HG02642 (cell line): ENCODE results near the gene PDIK1L.
"Not testable (repeated sequence)": the region's sequence is repeated elsewhere in the genome, so short reads cannot be mapped to it uniquely, and the experiment has no call there.

Experiments used
- ATAC-seq: cut with Tn5 transposase; IDR thresholded peaks from one replicate; pipeline ENCODE4 v1.9.1; 2021; ENCODE audit warnings: mild to moderate bottlenecking; ENCODE audit not compliant: unreplicated experiment, poor library complexity

PDIK1L gene

GRCh38 chr1:26084844-26085243 is 26.8 kb upstream of the PDIK1L start:
- no peak for ATAC-seq

GRCh38 chr1:26089125-26089524 is 22.5 kb upstream of the PDIK1L start:
- no peak for ATAC-seq

- ATAC-seq, result no peak
Measured at GRCh38 chr1:26090893-26091292, 20.7 kb upstream of the PDIK1L start.

DNA sequence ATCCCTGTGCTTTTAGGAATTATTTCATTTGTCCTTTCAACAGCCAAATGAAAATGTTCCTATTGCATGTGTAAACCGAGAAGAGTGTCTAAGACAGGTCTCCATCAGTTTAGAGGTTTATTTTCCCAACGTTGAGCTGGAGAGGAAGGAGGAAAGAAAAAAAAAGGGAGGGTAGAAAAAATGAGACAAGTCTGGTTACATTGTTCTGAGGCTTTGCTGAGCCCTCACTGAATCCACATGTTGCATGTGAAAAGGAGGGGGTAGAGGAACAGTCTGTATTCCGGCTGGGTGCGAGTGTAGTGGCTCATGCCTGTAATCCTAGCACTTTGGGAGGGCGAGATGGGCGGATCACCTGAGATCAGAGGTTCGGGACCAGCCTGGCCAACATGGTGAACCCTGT is 19.2 kb upstream of the PDIK1L start:
- no peak for ATAC-seq

GRCh38 chr1:26093569-26093968 is 18.1 kb upstream of the PDIK1L start:
- not testable (repeated sequence) for ATAC-seq

DNA sequence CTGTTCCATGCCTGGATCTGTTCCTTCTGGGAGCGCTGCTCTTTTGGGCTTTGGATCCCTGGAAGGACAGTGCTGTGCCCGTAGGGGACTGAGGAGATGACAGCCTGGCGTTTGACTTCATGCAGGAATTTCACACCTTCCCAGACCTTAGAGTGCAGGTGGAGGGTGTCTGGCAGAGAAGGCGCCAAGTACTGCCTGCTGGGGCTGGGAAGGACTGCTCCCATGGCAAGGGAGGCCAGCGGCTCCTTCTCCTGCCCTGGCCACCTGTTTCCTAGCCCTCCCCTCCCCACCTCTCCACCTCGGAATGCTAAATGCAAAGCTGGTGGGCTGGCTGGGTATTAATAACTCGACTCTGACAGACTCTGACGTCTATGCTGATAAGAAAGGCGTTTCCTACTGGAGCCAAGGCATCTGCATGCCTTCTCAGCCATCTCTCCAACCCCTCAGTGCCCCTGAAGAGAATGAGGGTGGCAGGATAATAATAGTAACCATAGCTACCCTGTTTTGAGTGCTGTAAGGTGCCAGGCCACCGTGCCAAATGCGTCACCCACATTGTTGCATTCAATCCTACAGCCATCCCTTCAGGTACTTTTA is 17.5 kb upstream of the PDIK1L start:
- no peak for ATAC-seq

DNA sequence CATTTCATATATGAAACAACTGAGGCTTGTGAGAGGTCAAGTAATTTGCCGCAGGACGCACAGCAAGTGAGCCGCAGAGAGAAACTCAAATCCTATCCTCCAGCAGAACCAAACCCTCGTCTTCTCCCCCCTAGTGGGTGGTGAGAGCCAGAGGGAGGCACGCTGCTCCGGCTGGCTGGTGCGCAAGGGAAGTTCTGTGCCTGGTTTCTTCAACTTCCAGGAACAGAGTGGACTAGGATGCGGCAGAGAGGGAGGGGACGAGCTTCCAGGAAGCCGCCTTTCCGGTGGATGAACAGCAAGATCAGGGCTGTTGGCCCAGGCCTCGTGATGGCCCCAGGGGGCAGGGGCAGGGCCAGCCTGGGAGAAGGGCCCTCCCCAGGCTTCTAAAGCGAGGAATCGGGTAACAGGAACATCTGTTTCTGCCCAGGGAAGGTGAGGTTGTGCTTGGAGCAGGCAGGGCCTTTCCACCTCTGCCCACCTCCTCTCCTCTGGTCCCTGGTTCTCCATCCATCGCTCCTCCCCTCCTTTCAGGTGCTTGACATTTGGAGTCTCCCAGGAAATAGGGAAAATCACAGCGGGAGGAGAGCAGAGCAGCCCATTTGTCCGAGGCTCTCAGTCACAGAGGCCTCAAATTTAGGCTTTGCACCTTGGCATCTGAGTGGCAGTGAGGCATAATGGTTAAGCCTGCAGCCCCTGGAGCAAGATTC is 16.8 kb upstream of the PDIK1L start:
- no peak for ATAC-seq

- no peak for ATAC-seq
Measured at GRCh38 chr1:26096471-26096870, 15.2 kb upstream of the PDIK1L start.

DNA sequence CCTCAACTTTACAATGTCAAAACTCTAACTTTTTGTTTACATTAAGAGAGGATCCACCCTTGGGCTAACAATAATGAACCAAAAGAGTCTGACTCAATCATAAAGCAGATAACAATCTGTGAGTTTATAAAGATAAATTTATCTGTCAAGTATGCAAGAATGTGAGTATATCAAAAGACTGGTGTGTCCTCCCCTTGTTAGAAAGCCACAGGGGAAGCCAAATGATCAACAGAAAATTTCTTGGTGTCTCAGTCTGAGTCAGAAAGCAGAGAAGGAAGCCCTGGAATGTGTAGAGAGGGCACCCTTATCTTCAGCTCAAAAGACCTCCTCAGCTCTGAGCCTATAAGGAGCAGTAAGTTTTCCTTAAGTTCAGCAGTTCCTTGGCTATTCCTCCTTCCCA is 13.9 kb upstream of the PDIK1L start:
- ATAC-seq, result no peak

DNA sequence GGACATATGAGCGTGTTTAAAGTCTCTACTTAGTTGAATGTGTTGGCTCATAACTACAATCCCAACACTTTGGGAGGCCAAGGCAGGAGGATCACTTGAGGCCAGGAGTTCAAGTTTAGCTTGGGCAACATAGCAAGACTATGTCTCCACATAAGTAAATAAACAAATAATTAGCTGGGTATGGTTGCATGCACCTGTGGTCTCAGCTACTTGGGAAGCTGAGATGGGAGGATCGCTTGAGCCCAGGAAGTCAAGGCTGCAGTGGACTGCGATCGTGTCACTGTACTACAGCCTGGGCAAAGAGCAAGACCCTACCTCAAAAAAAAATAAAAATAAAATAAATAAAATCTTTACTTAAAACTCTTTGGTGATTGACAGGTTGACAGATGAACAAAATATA is 13.0 kb upstream of the PDIK1L start:
- ATAC-seq, result no peak

DNA sequence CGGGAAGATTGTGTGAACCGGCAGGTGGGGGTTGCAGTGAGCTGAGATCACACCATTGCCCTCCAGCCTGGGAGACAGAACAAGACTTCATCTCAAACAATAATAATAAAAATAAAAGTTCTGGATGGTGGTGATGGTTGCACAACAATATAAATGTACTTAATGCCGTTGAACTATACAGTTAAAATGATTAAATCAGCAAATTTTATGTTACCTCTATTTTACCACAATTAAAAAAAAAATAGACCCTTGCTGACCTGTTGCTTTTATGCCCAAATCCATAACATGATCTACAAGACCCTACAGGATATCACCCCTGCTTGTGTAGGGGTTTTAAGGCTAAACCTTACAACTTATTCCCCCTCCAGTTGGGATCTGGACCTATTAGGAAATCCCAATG is 11.8 kb upstream of the PDIK1L start:
- ATAC-seq, result no peak

- ATAC-seq, result not testable (repeated sequence)
Measured at GRCh38 chr1:26100204-26100603, 11.4 kb upstream of the PDIK1L start.

- ATAC-seq, result no peak
Measured at GRCh38 chr1:26102119-26102518, 9.5 kb upstream of the PDIK1L start.

DNA sequence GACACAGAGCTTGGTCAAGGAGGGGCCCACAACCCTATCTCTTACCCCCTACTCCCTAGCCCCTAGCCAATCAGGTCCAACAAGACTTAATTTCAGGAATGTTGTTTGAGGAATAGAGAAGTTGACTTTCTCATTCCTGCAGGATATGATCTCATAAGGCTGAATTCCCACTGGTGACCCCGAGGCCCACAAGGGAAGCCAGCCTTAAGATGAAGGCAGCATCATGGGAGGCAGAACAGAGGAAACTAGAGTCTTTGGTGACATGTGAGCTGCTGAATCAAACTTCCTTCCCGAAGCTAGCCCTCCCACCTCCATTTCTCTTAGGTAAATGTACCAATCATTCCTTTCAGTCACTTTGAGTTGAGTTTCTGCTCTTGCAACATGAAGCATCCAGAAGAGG is 9.1 kb upstream of the PDIK1L start:
- ATAC-seq, result no peak

- not testable (repeated sequence) for ATAC-seq
Measured at GRCh38 chr1:26105226-26105548, 6.4 kb upstream of the PDIK1L start.

DNA sequence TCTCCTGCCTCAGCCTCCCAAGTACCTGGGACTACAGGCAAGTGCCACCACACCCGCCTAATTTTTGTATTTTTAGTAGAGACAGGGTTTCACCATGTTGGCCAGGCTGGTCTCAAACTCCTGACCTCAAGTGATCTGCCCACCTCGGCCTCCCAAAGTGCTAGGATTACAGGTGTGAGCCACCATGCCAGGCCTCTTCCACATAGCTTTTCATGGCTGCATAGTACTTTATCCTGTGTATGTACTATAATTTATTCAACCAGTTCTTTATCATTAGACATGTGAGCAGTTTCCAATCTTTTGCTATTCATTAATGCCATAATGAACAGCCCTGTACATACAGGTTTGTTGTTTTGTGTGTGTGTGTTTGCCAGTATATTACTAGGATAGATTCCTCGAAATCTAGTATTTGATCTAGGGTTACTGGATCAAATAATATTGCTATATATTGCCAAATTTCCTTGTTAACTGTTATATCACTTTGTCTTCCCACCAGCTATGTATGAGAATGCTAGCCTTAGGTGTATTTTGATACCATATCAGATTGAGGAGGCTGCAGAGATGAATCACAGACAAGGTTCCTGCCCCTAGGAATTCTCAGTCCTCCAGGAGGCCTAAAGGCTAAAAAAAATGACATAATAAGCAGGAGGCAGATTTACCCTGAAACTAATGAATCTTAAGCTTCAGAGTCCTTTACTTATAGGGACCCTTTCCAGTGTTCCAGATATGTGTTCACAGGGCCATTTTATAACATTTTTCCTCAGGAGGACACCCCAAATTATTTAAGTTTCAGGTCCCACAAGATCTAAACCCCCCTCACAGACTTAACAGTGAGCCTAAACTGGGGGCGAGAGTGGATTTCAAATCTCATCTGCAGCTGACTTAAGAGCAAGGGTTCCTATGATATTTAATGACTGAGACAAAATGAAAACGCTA is 2.1 kb upstream of the PDIK1L start:
- ATAC-seq, result no peak

DNA sequence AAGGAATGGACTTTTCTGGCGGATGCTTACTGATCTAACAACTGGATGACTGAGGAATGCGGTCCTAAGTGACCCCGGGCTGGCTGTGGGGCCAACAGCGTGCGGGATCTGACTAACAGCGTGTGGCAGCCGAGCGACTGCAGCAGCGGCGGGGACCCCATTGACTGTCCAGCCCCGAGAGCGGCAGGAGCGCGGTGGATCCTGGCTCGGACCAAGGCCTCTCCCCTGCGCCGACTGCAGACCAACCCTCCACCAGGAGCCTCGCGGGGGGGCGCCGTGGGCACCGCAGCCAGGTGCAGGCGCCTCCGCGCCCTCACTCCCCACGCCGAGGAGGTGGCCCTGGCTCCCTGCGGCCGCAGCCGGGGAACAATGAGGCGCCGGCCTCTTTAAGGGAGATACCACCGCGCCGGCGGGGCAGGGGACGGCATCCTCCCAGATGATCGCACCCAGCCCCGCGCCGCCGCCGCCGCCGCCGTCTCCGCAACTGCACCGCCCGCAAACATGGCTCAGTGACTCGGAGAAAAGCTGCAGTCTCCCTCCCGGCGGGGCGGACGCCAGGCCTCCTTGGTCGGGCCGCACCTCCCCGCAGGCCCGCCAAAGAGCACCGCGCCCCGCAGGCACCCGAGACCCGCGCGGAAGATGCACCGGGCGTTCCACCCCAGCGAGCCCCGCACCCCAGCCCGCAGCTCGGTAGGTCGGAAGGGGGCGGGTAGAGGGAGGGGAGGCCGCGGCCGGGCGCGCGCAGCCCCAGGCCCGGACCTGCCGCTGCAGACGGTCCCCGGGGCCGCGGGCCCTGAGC is 694 bp upstream of the PDIK1L start:
- peak; percentile 49 for ATAC-seq

DNA sequence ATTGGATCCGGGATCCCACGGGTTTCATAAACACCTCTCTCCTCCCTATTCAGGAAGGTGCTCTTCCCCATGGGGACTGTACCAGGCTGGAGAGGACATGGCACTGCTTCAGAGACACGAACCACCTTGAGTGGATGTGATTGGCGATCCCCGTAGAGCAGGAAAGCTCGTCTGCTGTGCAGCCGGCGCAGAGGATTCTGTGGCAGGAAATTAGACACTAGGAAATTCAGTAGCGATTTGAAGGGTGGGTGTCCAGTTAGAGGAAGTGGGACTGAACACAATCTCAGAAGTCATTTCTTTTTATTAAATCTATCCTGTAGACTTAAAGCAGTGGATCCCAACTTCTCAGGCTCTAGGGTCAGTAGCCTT is 767 bp downstream of the PDIK1L start:
- ATAC-seq, result no peak

DNA sequence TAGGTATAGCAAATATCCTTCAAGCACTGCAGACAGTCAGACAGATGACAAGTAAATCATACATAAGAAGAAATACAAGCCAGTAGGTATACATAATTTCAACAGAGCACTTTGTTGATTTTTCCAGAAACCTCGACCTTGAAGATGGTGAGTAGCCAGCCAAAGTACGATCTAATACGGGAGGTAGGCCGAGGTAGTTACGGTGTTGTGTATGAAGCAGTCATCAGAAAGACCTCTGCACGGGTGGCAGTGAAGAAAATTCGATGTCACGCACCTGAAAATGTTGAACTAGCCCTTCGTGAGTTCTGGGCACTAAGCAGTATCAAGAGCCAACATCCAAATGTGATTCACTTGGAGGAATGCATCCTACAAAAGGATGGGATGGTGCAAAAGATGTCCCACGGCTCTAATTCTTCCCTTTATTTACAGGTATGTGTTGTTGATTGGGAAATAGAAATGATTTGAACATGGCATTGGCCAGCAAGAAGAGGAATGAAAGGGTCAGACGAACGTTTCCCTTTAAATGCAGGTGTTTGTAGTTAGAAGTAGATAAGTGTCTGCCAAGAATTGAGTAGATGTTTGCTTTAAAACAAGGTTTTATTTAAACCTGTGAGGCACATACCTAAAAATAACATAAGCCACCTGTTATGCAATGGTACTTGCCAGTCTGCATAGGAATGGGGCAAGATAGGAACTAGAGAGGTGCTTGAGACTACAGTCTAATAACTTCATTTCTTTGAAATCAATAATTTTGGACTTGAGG is 2.7 kb downstream of the PDIK1L start:
- no peak for ATAC-seq
